Neural progenitor cell (in vitro differentiated cells): ENCODE data around the gene SNAI3.

Experiments used
- EZH2 ChIP-seq: fragments of 200-600 bp; sonication (generic); IDR thresholded peaks from 2 replicates; pipeline ENCODE4 v1.6.1; 2017; ENCODE audit warnings: antibody characterized with exemption, mild to moderate bottlenecking, moderate library complexity
- EZH2phosphoT487 ChIP-seq: fragments of 200-600 bp; sonication (generic); IDR thresholded peaks from 2 replicates; pipeline ENCODE4 v1.6.1; 2017; ENCODE audit warnings: antibody characterized with exemption
- TF ChIP-seq, protein P1 (sequence below): fragments of 200-600 bp; sonication (generic); IDR thresholded peaks from 2 replicates; pipeline ENCODE4 v1.5.1; 2017; ENCODE audit warnings: antibody characterized with exemption, mild to moderate bottlenecking

DNA sequence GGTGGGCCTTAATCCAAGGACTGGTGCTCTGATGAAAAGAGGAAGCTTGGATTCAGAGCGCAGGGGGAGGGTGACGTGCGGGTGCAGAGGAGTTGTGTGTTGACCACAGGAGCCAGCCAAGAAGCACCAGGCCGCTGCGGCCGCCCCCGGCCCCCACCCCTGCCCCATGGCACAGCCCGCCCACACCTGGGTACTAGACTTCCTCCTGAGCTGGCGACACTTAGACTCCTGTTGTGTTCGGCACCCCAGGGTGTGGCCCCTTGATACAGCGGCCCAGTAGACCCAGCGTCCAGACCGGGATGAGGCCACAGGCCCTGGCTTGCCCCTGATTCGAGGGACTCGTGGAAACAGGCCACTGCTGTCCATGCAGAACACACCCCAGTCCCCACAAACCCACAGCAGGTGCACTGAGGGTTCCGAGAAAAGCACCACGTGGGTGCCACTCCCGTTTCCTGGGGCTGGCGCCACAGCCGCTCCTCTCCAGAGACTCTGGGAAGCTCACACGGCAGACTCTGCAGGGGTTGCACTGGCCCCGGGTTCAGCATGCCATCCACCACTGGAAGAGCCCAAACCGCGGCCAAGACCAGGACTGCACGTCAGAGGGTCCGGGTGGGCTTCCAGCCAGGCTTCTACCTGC is 5.7 kb upstream of the SNAI3 start:
- TF ChIP-seq EZH2: no peak
- TF ChIP-seq, protein P1, sequence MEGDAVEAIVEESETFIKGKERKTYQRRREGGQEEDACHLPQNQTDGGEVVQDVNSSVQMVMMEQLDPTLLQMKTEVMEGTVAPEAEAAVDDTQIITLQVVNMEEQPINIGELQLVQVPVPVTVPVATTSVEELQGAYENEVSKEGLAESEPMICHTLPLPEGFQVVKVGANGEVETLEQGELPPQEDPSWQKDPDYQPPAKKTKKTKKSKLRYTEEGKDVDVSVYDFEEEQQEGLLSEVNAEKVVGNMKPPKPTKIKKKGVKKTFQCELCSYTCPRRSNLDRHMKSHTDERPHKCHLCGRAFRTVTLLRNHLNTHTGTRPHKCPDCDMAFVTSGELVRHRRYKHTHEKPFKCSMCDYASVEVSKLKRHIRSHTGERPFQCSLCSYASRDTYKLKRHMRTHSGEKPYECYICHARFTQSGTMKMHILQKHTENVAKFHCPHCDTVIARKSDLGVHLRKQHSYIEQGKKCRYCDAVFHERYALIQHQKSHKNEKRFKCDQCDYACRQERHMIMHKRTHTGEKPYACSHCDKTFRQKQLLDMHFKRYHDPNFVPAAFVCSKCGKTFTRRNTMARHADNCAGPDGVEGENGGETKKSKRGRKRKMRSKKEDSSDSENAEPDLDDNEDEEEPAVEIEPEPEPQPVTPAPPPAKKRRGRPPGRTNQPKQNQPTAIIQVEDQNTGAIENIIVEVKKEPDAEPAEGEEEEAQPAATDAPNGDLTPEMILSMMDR: no peak
- no peak for TF ChIP-seq EZH2phosphoT487
